Endothelial cell of umbilical vein (primary cell): ENCODE data around the gene TMEM132E. TPM values are rescaled to one million over a fixed set of nuclear protein-coding genes. Genes with fewer than 3 reads are reported as not detected.

Experiments used
- BruUV-seq: library from RNA; stranded (reverse); fragments of 400-500 nt; replicated peaks from 2 replicates; lab custom pipeline; 2021; lab: Mats Ljungman, UMichigan
- CTCF ChIA-PET: fragments of 300-600, 350-600 bp; sonication (Branson Sonifier 250); formaldehyde crosslinking; loops from one replicate; lab custom pipeline; 2021; ENCODE audit warnings: antibody characterized with exemption, inconsistent platforms; lab: Charles Lee
- POLR2A ChIA-PET: fragments of 300-600, 350-600 bp; sonication (Branson Sonifier 250); formaldehyde crosslinking; loops from one replicate; lab custom pipeline; 2021; ENCODE audit warnings: antibody characterized with exemption, inconsistent platforms; lab: Charles Lee
- DNase-seq: peaks from one replicate; pipeline ENCODE4 v3.0.0-alpha.2; 2011; ENCODE audit warnings: low read depth, low spot score
- FAIRE-seq: peaks from 2 replicates; lab custom pipeline; 2011; peaks lifted over from hg19 to GRCh38; lab: Jason Lieb, UNC
- H2AFZ ChIP-seq: 2 replicates; pipeline ENCODE4 v1.6.0; 2012; ENCODE audit warnings: low read depth, low read length, control low read depth, inconsistent platforms
- H3K27ac ChIP-seq: 2 replicates; pipeline ENCODE4 v1.5.1; 2011; ENCODE audit warnings: low read depth, mild to moderate bottlenecking, control low read depth, low read length, moderate library complexity; ENCODE audit not compliant: insufficient read depth
- H3K27me3 ChIP-seq, 2 experiments: 2 replicates each; pipeline versions ENCODE4 v1.6.0 to v1.6.1; 2011; ENCODE audit warnings: low read length in 2 of 2, mixed read lengths in 1 of 2; ENCODE audit not compliant: control insufficient read depth in 2 of 2, insufficient read depth in 2 of 2
- H3K36me3 ChIP-seq, 2 experiments: 2 replicates in 1 of 2; 3 replicates in 1 of 2; pipeline ENCODE4 v1.5.1; 2011; ENCODE audit warnings: low read length in 2 of 2, mild to moderate bottlenecking in 1 of 2, moderate library complexity in 1 of 2; ENCODE audit not compliant: control insufficient read depth in 2 of 2, insufficient read depth in 2 of 2; ENCODE audit errors: extremely low read depth in 1 of 2
- H3K4me1 ChIP-seq: 3 replicates; pipeline ENCODE4 v1.5.1; 2011; ENCODE audit warnings: mild to moderate bottlenecking, low read length; ENCODE audit not compliant: control insufficient read depth, insufficient read depth; ENCODE audit errors: extremely low read depth
- H3K4me2 ChIP-seq: 2 replicates; pipeline ENCODE4 v1.6.1; 2011; ENCODE audit warnings: low read length, control low read depth, mixed read lengths; ENCODE audit not compliant: insufficient read depth
- H3K4me3 ChIP-seq, 3 experiments: fragments of 200-600 bp in 1 of 3; sonication (generic), shearing (Covaris generic) in 1 of 3; replicated peaks in 1 of 3; 2 replicates each; pipeline ENCODE4 v1.5.1; 2011 to 2016; ENCODE audit warnings: control low read depth in 3 of 3, low read length in 3 of 3, mild to moderate bottlenecking in 2 of 3, inconsistent platforms in 1 of 3, low read depth in 1 of 3, moderate library complexity in 1 of 3; ENCODE audit not compliant: insufficient read depth in 1 of 3
- H3K79me2 ChIP-seq: 2 replicates; pipeline ENCODE4 v1.6.0; 2012; ENCODE audit warnings: low read length, inconsistent platforms; ENCODE audit not compliant: control insufficient read depth, insufficient read depth
- H3K9ac ChIP-seq: replicated peaks from 2 replicates; pipeline ENCODE3; 2011; ENCODE audit warnings: low read length, control low read depth; ENCODE audit not compliant: insufficient read depth; ENCODE audit errors: extremely low read depth
- H3K9me1 ChIP-seq: replicated peaks from 3 replicates; pipeline ENCODE4 v1.6.0; 2011; ENCODE audit warnings: mild to moderate bottlenecking, low read length; ENCODE audit not compliant: control insufficient read depth, insufficient read depth; ENCODE audit errors: extremely low read depth
- H3K9me3 ChIP-seq: replicated peaks from 2 replicates; pipeline ENCODE4 v1.5.1; 2012; ENCODE audit warnings: low read length, inconsistent platforms; ENCODE audit not compliant: control insufficient read depth, insufficient read depth
- H4K20me1 ChIP-seq: replicated peaks from 2 replicates; pipeline ENCODE3; 2011; ENCODE audit warnings: mild to moderate bottlenecking, low read length; ENCODE audit not compliant: control insufficient read depth, insufficient read depth; ENCODE audit errors: extremely low read depth
- EZH2 ChIP-seq: IDR thresholded peaks from 2 replicates; pipeline ENCODE4 v1.6.1; 2012; ENCODE audit warnings: borderline replicate concordance, low read depth, mild to moderate bottlenecking, moderate library complexity, low read length, inconsistent platforms; ENCODE audit not compliant: severe bottlenecking
- FOS ChIP-seq: IDR thresholded peaks from 2 replicates; pipeline ENCODE4 v1.6.1; 2011; ENCODE audit warnings: mild to moderate bottlenecking, low read length, moderate library complexity, borderline replicate concordance; ENCODE audit not compliant: insufficient read depth
- MYC ChIP-seq: IDR thresholded peaks from one replicate; pipeline ENCODE4 v1.6.1; 2011; ENCODE audit warnings: mild to moderate bottlenecking, low read depth, low read length
- dilution Hi-C: fragments of 300-500 bp; cut with MboI; formaldehyde crosslinking; loops from one replicate; pipeline ENCODE4 v1.15.0; 2019; ENCODE audit warnings: low sequenced_read_pairs; ENCODE audit not compliant: extremely low pct_ligation_motif_present
- intact Hi-C: fragments of 100-400 bp; cut with micrococcal nuclease; formaldehyde crosslinking; loops from one replicate; pipeline ENCODE4 v1.10.0; 2022
- polyA plus RNA-seq, 4 experiments: library from polyadenylated mRNA; depleted of rRNA in 3 of 4; stranded (reverse) in 3 of 4; unstranded in 1 of 4; fragments of >200 nt; gene quantifications; 2 replicates each; pipeline versions ENCODE4 v1.2.1 to v1.2.3, GENCODE V29; 2011 to 2012; ENCODE audit warnings: missing spikeins in 1 of 4
- total RNA-seq: library from RNA; stranded (reverse); gene quantifications from 2 replicates; pipeline ENCODE4 v1.2.3, GENCODE V29; 2021
- TF ChIP-seq, protein P1 (sequence below), 2 donors: IDR thresholded peaks; 1 replicate in 1 of 2; 2 replicates in 1 of 2; pipeline ENCODE4 v1.5.1; 2011; ENCODE audit warnings: low read length in 2 of 2, mild to moderate bottlenecking in 2 of 2, moderate library complexity in 2 of 2, control low read depth in 1 of 2, inconsistent platforms in 1 of 2, low read depth in 1 of 2; ENCODE audit not compliant: insufficient read depth in 1 of 2; ENCODE audit errors: extremely low read depth in 1 of 2
- TF ChIP-seq, protein P2 (sequence below): IDR thresholded peaks from 2 replicates; pipeline ENCODE4 v1.6.1; 2011; ENCODE audit not compliant: insufficient read depth, insufficient read length

TMEM132E gene
- total and polyA plus RNA-seq, 2 donors (not counting 3 experiments of a cell fraction or from before 2014, with no cell fraction given): not detected

DNA sequence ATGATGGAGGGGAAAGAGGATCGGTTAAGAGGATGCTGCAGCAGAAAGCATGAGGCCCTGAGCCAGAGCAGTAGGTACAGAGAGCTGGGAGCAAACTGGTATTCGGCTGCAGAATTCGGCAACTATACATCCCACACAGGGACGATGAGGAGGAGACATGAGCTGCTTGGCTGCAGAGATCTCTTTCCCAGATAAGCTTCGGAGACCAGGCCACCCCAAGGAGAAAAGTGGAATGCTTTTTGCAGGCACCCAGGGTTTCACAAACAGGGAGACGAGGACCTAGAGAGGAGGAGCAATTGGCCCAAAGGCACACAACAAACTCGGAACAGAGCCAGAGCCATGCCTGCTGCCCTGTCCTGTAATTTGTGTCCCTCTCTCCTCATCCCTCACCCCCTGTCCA is 62.0 kb downstream of the TMEM132E start:
- H3K27me3 ChIP-seq: peaks cover 2 to 9% of the 10 kb centered on the region in 2 experiments
- FAIRE-seq (no peak), DNase-seq (no peak)
- H3K27ac ChIP-seq: no peak overlapping the region
- TF ChIP-seq, protein P1, sequence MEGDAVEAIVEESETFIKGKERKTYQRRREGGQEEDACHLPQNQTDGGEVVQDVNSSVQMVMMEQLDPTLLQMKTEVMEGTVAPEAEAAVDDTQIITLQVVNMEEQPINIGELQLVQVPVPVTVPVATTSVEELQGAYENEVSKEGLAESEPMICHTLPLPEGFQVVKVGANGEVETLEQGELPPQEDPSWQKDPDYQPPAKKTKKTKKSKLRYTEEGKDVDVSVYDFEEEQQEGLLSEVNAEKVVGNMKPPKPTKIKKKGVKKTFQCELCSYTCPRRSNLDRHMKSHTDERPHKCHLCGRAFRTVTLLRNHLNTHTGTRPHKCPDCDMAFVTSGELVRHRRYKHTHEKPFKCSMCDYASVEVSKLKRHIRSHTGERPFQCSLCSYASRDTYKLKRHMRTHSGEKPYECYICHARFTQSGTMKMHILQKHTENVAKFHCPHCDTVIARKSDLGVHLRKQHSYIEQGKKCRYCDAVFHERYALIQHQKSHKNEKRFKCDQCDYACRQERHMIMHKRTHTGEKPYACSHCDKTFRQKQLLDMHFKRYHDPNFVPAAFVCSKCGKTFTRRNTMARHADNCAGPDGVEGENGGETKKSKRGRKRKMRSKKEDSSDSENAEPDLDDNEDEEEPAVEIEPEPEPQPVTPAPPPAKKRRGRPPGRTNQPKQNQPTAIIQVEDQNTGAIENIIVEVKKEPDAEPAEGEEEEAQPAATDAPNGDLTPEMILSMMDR (IDR thresholded peaks at IDR 0.05; ENCODE audit: extremely low read depth in 1 of 2, insufficient read depth in 1 of 2, low read depth in 1 of 2, low read length in 2 of 2): no peak
- TF ChIP-seq FOS (no peak), MYC (no peak)
- no peak overlapping the region for H3K4me2 ChIP-seq
- H4K20me1 ChIP-seq: no peaks in the 10 kb centered on the region
- no peak overlapping the region for H2AFZ ChIP-seq
- ChIA-PET POLR2A (no interaction called here), CTCF (interaction anchor here (1.6 to 4.1 kb wide), 3 partner anchors 19 to 223 kb away, joined by 3 to 38 read pairs (median 4); no protein-coding TSS in a partner anchor)
- H3K9me1 ChIP-seq: no peaks in the 10 kb centered on the region
- no peaks in the 10 kb centered on the region for H3K79me2 ChIP-seq
- H3K4me1 ChIP-seq: peaks cover 3% of the 10 kb centered on the region
- intact Hi-C loops (no loop called here), dilution Hi-C loops (no loop called here)
- H3K9ac ChIP-seq: no peak overlapping the region
- no peak overlapping the region for H3K4me3 ChIP-seq
- no peaks in the 10 kb centered on the region for H3K9me3 ChIP-seq
- no peaks in the 10 kb centered on the region for H3K36me3 ChIP-seq
- BruUV-seq: no TSS peak

DNA sequence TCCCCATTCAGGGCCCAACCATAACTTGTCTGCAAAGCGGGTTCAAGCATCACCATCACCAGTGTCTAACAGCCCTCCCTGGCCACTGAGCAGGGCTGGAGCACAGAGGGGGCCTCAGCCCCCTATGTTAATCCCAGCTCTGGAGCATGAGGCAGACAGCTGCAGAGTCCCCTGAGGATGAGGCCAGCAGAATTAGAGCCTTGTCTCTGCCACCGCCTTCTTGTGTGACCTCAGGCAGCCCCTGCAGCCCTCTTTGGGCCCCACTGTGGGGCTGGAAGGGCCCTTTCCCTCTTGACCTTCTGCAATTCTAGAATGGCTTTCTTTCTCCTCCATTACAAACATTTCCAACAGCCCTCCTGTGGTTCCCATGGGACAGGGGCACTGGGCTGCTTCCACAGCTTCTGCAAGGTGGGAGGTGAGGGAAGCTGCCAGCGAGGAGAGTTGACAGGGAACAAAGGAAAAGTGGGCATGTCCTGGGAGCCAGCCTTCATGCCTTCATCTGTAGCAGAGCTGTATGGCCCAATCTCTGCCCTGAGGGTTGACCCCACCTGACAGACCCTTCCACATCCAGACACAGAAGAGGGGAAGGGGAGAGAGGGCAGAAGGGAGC is 65.7 kb downstream of the TMEM132E start:
- H3K4me1 ChIP-seq: no peaks in the 10 kb centered on the region
- ChIA-PET POLR2A (no interaction called here), CTCF (no interaction called here)
- no peak overlapping the region for H3K9ac ChIP-seq
- H3K79me2 ChIP-seq: no peaks in the 10 kb centered on the region
- no peak for TF ChIP-seq FOS
- TF ChIP-seq, protein P2, sequence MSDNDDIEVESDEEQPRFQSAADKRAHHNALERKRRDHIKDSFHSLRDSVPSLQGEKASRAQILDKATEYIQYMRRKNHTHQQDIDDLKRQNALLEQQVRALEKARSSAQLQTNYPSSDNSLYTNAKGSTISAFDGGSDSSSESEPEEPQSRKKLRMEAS: no peak
- no peak for TF ChIP-seq EZH2
- no peaks in the 10 kb centered on the region for H3K9me1 ChIP-seq
- no TSS peak for BruUV-seq
- no peak overlapping the region for H2AFZ ChIP-seq
- no peak overlapping the region for H3K4me3 ChIP-seq
- no peak overlapping the region for H3K4me2 ChIP-seq
- H4K20me1 ChIP-seq: no peaks in the 10 kb centered on the region
- no peaks in the 10 kb centered on the region for H3K36me3 ChIP-seq
- FAIRE-seq (no peak), DNase-seq (no peak)
- H3K9me3 ChIP-seq: no peaks in the 10 kb centered on the region
- dilution Hi-C loops (no loop called here), intact Hi-C loops (no loop called here)
- no peaks in the 10 kb centered on the region for H3K27me3 ChIP-seq
- H3K27ac ChIP-seq: no peak overlapping the region
